HG03565 (cell line): ENCODE results near the gene TMEM132E.

Experiments used
- ATAC-seq: cut with Tn5 transposase; IDR thresholded peaks from one replicate; pipeline ENCODE4 v1.9.1; 2021; ENCODE audit warnings: mild to moderate bottlenecking, moderate library complexity; ENCODE audit not compliant: unreplicated experiment

TMEM132E gene

GRCh38 chr17:34596920-34597319 is 17.5 kb downstream of the TMEM132E start:
- no peak for ATAC-seq

GRCh38 chr17:34598161-34598776 is 18.9 kb downstream of the TMEM132E start:
- ATAC-seq: no peak

GRCh38 chr17:34601416-34601815 is 22.0 kb downstream of the TMEM132E start:
- no peak for ATAC-seq

GRCh38 chr17:34603974-34604373 is 24.6 kb downstream of the TMEM132E start:
- ATAC-seq: no peak

- no peak for ATAC-seq
Observed at GRCh38 chr17:34606763-34607162, 27.4 kb downstream of the TMEM132E start.

GRCh38 chr17:34607917-34608316 is 28.5 kb downstream of the TMEM132E start:
- ATAC-seq: no peak

- no peak for ATAC-seq
Observed at GRCh38 chr17:34609210-34609609, 29.8 kb downstream of the TMEM132E start.

- ATAC-seq: no peak
Observed at GRCh38 chr17:34610039-34610438, 30.7 kb downstream of the TMEM132E start.

GRCh38 chr17:34610506-34610905 is 31.1 kb downstream of the TMEM132E start:
- no peak for ATAC-seq

GRCh38 chr17:34613064-34614019 is 34.0 kb downstream of the TMEM132E start:
- ATAC-seq: no peak

GRCh38 chr17:34614698-34615097 is 35.3 kb downstream of the TMEM132E start:
- ATAC-seq: no peak

GRCh38 chr17:34615326-34615725 is 35.9 kb downstream of the TMEM132E start:
- no peak for ATAC-seq

GRCh38 chr17:34616148-34616547 is 36.8 kb downstream of the TMEM132E start:
- ATAC-seq: no peak

GRCh38 chr17:34617398-34617797 is 38.0 kb downstream of the TMEM132E start:
- ATAC-seq: no peak

GRCh38 chr17:34619687-34620217 is 40.4 kb downstream of the TMEM132E start:
- no peak for ATAC-seq

- ATAC-seq: no peak
Observed at GRCh38 chr17:34620458-34620857, 41.1 kb downstream of the TMEM132E start.

GRCh38 chr17:34622862-34623623 is 43.7 kb downstream of the TMEM132E start:
- no peak for ATAC-seq

- no peak for ATAC-seq
Observed at GRCh38 chr17:34623856-34624766, 44.7 kb downstream of the TMEM132E start.

GRCh38 chr17:34624767-34625383 is 45.5 kb downstream of the TMEM132E start:
- ATAC-seq: no peak
